Measurements from ENCODE around the gene LRRC71. TPM values are rescaled to one million over a fixed set of nuclear protein-coding genes. Genes with fewer than 3 reads are reported as not detected.

LRRC71 gene
- total and polyA plus RNA-seq, 2 of the 4 experiments (the other 2 are of a cell fraction): 0.50 TPM; not detected in 1

DNA sequence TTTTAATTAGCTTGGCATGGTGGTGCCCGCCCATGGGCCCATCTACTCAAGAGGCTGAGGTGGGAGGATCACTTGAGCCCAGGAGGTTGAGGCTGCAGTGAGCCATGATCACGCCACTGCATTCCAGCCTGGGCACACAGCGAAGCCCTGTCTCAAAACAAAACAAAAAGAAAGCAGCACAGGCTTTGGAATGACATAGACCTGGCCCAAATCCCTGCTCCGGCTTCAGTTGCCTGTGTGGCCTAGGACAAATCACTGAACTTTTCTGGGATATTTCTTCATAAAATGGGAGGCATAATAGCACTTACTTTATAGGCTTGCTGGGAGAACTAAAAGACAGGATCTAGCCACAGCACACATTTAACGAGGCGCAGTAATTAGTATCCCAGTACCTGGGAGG is 24.5 kb upstream of the LRRC71 start:
- no peaks in the 10 kb centered on the region for H3K9me3 ChIP-seq (ENCODE audit: control insufficient read depth, insufficient read depth, low read length)
- peak overlapping the region; percentile 92 for H2BK5ac ChIP-seq (ENCODE audit: low read depth, low read length, poor library complexity, severe bottlenecking)
- H3K4ac ChIP-seq (ENCODE audit: low read depth, low read length): peak overlapping the region; percentile 76
- no TSS peak for BruUV-seq (replicated peaks)
- peak overlapping the region; percentile 88 for H2BK120ac ChIP-seq (ENCODE audit: low read depth, low read length)
- H4K8ac ChIP-seq (ENCODE audit: low read depth in 2 of 2, low read length in 2 of 2): peak overlapping the region; percentile 62 to 79; a peak in 3 of 4 replicates
- ATAC-seq (ENCODE audit: low read depth) (no peak), DNase-seq (no peak)
- H3K9me1 ChIP-seq (ENCODE audit: insufficient read depth, low read length): peaks cover 24% of the 10 kb centered on the region
- TF ChIP-seq RAD21 (IDR thresholded peaks at IDR 0.05; ENCODE audit: low read length) (no peak), MAFK (IDR thresholded peaks at IDR 0.05; ENCODE audit: low read depth, low read length) (no peak), CEBPB (IDR thresholded peaks at IDR 0.05; ENCODE audit: low read depth, low read length) (no peak), MXI1 (IDR thresholded peaks at IDR 0.05; ENCODE audit: borderline replicate concordance, low read depth, low read length) (no peak), RFX5 (IDR thresholded peaks at IDR 0.05; ENCODE audit: low read depth, low read length) (no peak), FOS (IDR thresholded peaks at IDR 0.05; ENCODE audit: low read depth, low read length) (no peak), NFE2L2 (IDR thresholded peaks at IDR 0.05; ENCODE audit: low read depth, low read length) (no peak), BHLHE40 (IDR thresholded peaks at IDR 0.05; ENCODE audit: low read depth, low read length) (no peak), RCOR1 (IDR thresholded peaks at IDR 0.05; ENCODE audit: insufficient replicate concordance, low read length) (no peak), CHD1 (IDR thresholded peaks at IDR 0.05; ENCODE audit: low read depth, low read length) (no peak), SMC3 (IDR thresholded peaks at IDR 0.05; ENCODE audit: low read depth, low read length) (no peak)
- no peak overlapping the region; the same call in 1 of the 2 replicates for H4K5ac ChIP-seq (ENCODE audit: low read depth, low read length)
- peak overlapping the region; percentile 38; the same call in 1 of the 2 replicates for H3K14ac ChIP-seq (replicated peaks; ENCODE audit: low read depth, low read length)
- H3K27me3 ChIP-seq (ENCODE audit: control insufficient read depth, insufficient read depth, low read length): no peaks in the 10 kb centered on the region; the same call in 1 of the 2 replicates
- intact Hi-C loops (cut with micrococcal nuclease) (no loop called here), dilution Hi-C loops (cut with HindIII; ENCODE audit: low sequenced_read_pairs, unreplicated experiment) (no loop called here), in situ Hi-C loops (cut with MboI; ENCODE audit: low sequenced_read_pairs) (no loop called here)
- WGBS, 2 experiments (ENCODE audit: extremely low coverage in 2 of 2, insufficient read length in 1 of 2): no CpG with 5 or more reads among the region's 6 CpGs
- H3K9ac ChIP-seq (ENCODE audit: low read depth, low read length): no peak overlapping the region
- peak overlapping the region; percentile 87 for H4K91ac ChIP-seq (ENCODE audit: insufficient read depth, low read depth, low read length)
- H3K4me3 ChIP-seq (ENCODE audit: insufficient read depth, low read depth, low read length): no peak overlapping the region
- H4K20me1 ChIP-seq (ENCODE audit: insufficient read depth, low read length): peaks cover 2% of the 10 kb centered on the region; the same call in 1 of the 2 replicates
- no peak overlapping the region for H3K56ac ChIP-seq (ENCODE audit: extremely low read depth, insufficient read depth, low read length)
- no peak overlapping the region for H2AFZ ChIP-seq (replicated peaks; ENCODE audit: low read length, poor library complexity)
- H3K36me3 ChIP-seq (ENCODE audit: control insufficient read depth, insufficient read depth, low read length): no peaks in the 10 kb centered on the region
- H3K4me2 ChIP-seq (ENCODE audit: low read depth, low read length): no peak overlapping the region
- H2BK20ac ChIP-seq (ENCODE audit: low read depth, low read length): peak overlapping the region; percentile 61
- H3K79me1 ChIP-seq (ENCODE audit: low read depth in 1 of 2, low read length in 2 of 2): peaks cover 27 to 73% of the 10 kb centered on the region in 2 experiments
- H3K27ac ChIP-seq (ENCODE audit: insufficient read depth, low read length): peak overlapping the region; percentile 59
- peaks cover 43% of the 10 kb centered on the region for H3K4me1 ChIP-seq (ENCODE audit: control insufficient read depth, insufficient read depth, low read length)
- H3K18ac ChIP-seq (ENCODE audit: low read depth, low read length): peak overlapping the region; percentile 33; the same call in 1 of the 2 replicates
- 0 out of 2 replicates have a peak overlapping the region, but pooled peaks have one; percentile 8 for H3K23ac ChIP-seq (ENCODE audit: low read depth, low read length)
- peak overlapping the region; percentile 47 for H2BK15ac ChIP-seq (ENCODE audit: low read depth, low read length)
- ChIA-PET POLR2A (ENCODE audit: unreplicated experiment) (no interaction called here), CTCF (no interaction called here)
- peak overlapping the region; percentile 35 for H2AK5ac ChIP-seq (ENCODE audit: low read depth, low read length)
- no peak overlapping the region for H2AK9ac ChIP-seq (replicated peaks; ENCODE audit: low read depth, low read length, poor library complexity)

Measured in IMR-90 (cell line).